T-helper 2 cell (primary cell): ENCODE measurements around the gene TES.

Experiments used
- DNase-seq, 5 experiments: peaks; one replicate each; pipeline versions ENCODE4 v3.0.0 to v3.0.0-alpha.2; 2012 to 2022

The TES gene

GRCh38 chr7:116249969-116250553 is 39.7 kb downstream of the TES start:
- DNase-seq, result no peak

- no peak for DNase-seq
Measured at GRCh38 chr7:116251675-116252074, 41.3 kb downstream of the TES start.

- DNase-seq, result no peak
Measured at GRCh38 chr7:116252249-116252648, 41.9 kb downstream of the TES start.

GRCh38 chr7:116257156-116257555 is 46.8 kb downstream of the TES start:
- no peak for DNase-seq

- DNase-seq, result peak in 2 of 5 experiments; percentile 16 to 60
Measured at GRCh38 chr7:116258734-116259133, 48.4 kb downstream of the TES start.

- no peak for DNase-seq
Measured at GRCh38 chr7:116259156-116259870, 49.0 kb downstream of the TES start.

- DNase-seq, result no peak
Measured at GRCh38 chr7:116259871-116260440, 49.6 kb downstream of the TES start.

GRCh38 chr7:116261904-116262303 is 51.6 kb downstream of the TES start:
- peak in 1 of 5 experiments; percentile 35 for DNase-seq

GRCh38 chr7:116265881-116266280 is 55.5 kb downstream of the TES start:
- no peak for DNase-seq

- DNase-seq, result no peak
Measured at GRCh38 chr7:116269466-116269865, 59.1 kb downstream of the TES start.

GRCh38 chr7:116271161-116271913 is 61.0 kb downstream of the TES start:
- no peak for DNase-seq

GRCh38 chr7:116271963-116272886 is 61.9 kb downstream of the TES start:
- DNase-seq, result peak in 1 of 5 experiments; percentile 43

- no peak for DNase-seq
Measured at GRCh38 chr7:116273283-116273917, 63.1 kb downstream of the TES start.

- no peak for DNase-seq
Measured at GRCh38 chr7:116273918-116274301, 63.6 kb downstream of the TES start.

GRCh38 chr7:116277070-116277469 is 66.7 kb downstream of the TES start:
- DNase-seq, result no peak

- DNase-seq, result no peak
Measured at GRCh38 chr7:116279217-116279616, 68.9 kb downstream of the TES start.

- DNase-seq, result no peak
Measured at GRCh38 chr7:116280803-116281202, 70.5 kb downstream of the TES start.

- DNase-seq, result no peak
Measured at GRCh38 chr7:116283595-116284204, 73.4 kb downstream of the TES start.

- DNase-seq, result no peak
Measured at GRCh38 chr7:116284390-116284789, 74.1 kb downstream of the TES start.

- no peak for DNase-seq
Measured at GRCh38 chr7:116285252-116285651, 74.9 kb downstream of the TES start.

GRCh38 chr7:116290740-116291139 is 80.4 kb downstream of the TES start:
- no peak for DNase-seq
